ENCODE data around the gene APOBEC2. TPM values are rescaled to one million over a fixed set of nuclear protein-coding genes. Genes with fewer than 3 reads are reported as not detected.

APOBEC2 gene
- total RNA-seq, 1 donor from 2014 or later = not detected

GRCh38 chr6:41058783-41059181 lies 5.8 kb downstream of the APOBEC2 start:
- DNase-seq (ENCODE audit: low spot score) = no peak

GRCh38 chr6:41059556-41059955 lies 6.6 kb downstream of the APOBEC2 start:
- DNase-seq (ENCODE audit: low spot score) = no peak

DNA sequence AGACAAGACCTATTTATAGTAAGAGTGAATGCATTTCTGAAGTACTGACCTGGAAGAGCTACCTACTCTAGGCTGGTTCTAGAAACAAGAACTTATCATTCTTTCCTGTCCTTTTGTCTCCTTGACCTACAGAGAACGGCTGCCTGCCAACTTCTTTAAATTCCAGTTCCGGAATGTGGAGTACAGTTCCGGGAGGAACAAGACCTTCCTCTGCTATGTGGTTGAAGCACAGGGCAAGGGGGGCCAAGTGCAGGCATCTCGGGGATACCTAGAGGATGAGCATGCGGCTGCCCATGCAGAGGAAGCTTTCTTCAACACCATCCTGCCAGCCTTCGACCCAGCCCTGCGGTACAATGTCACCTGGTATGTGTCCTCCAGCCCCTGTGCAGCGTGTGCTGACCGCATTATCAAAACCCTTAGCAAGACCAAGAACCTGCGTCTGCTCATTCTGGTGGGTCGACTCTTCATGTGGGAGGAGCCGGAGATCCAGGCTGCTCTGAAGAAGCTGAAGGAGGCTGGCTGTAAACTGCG lies 8.3 kb downstream of the APOBEC2 start:
- DNase-seq (ENCODE audit: low spot score) = no peak

- no peak for DNase-seq (ENCODE audit: low spot score)
Measured at GRCh38 chr6:41062056-41062455, 9.1 kb downstream of the APOBEC2 start.

- DNase-seq (ENCODE audit: low spot score) = no peak
Measured at GRCh38 chr6:41063884-41064285, 10.9 kb downstream of the APOBEC2 start.

DNA sequence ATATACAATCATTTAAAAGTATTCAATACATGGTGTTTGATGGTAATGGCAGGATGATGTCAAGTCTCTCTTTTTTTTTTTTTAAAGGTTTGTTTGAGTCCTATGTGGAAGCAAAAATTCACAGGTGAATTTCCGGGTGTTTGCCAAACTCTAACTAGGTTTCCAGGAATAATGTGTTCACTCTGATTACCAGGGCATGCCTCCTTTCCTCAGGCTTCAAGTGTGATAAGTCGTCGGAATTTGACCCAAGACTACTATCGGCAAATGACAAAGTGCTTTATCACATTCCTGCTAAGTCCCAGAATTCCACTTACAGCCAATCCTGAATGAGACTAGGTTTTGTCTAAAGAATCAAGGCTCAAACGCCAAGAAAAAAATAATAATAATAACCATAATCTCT lies 11.8 kb downstream of the APOBEC2 start:
- DNase-seq (ENCODE audit: low spot score) = peak; percentile 37

GRCh38 chr6:41065550-41066026 lies 12.6 kb downstream of the APOBEC2 start:
- no peak for DNase-seq (ENCODE audit: low spot score)

DNA sequence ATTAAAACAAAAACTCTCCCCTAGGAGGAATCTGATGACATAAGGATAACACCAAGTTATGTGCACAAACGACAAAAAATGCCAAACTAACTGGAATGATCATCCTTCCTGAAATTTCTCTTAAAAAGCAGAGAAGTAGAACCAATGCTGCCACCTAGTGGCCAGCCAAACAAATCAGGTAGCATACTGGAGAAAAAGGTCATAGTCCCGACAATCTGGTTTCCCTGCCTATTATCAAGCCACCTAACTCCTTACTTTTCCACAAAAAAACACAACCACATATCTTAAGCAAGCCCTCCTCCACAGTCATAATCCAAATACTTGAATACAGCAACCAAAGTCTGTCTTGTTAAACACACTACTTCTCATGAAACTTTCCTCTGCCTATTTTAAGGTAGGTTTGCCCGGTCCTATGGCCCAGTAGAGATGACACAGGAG lies 13.9 kb downstream of the APOBEC2 start:
- DNase-seq (ENCODE audit: low spot score) = peak; percentile 82

DNA sequence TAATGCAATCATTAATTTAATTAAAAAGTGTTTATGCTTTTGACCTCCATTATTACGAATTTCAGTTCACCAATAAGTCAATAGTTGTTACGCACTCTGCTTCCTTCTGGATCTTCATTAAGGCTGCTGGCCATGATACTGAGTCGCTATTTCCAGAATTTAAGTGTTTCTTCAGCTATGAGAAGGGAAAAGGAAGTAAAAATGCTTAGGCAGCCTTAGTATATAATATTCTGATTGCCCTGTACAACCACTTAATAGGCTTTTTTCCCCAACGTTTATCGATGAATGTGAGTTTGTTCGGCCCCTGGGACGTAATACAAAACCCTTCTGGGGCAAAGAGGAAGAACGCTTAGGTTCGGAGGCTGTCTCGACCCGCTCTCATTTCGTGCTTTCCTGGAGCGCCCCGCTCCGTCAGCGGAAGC lies 18.5 kb downstream of the APOBEC2 start:
- no peak for DNase-seq (ENCODE audit: low spot score)

DNA sequence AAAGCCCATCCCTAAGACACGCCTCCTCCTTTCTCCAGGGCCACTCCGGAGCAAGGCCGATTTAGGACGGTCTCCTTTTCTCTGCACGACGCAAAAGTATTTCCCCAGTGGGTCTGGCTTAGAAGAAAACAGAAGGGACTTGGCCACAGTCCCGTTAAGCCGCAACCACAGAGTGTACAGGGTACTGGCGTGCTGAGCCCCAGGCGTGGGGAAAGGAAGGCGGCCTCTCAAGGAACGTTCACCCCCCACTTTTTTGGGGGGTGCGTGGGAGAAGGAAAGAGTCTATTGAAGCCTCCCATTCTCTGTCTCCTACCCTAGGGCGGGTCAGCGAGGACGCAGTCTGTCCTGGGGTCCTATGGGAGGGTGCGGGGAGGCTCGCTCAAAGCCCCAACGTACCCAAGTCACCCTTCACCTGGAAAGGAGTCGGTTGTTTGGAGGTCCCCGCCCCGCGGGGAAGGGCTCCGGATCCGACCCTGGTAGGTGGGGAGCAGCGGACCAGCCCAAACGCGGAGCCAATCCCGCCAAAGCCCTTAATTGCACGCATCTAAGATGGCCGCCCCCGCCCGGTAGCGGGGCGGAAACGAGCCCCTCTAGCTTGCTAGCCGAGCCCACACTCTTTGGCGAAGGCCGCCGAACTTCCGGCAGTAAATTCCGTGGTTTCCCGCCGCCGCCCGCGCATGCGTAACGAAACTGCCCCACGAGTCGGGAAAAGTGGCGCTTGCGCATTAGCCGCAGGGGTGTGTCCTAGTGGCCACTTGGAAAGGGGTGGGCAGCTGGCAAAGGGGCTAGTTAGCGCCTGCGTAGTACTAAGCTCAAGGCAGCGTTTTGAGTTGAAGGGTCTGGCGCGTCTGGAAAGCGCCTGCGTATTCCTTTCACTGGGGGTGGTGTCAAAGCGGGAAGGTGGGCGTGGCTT lies 19.2 kb downstream of the APOBEC2 start, which contains the start of gene OARD1:
OARD1 (minus strand) TSS at position 434 of the 913 bp plus-strand sequence. CDS start 722 bp downstream, outside the sequence.
- peak; percentile 100 for DNase-seq (ENCODE audit: low spot score)

GRCh38 chr6:41072836-41073202 lies 19.8 kb downstream of the APOBEC2 start, which contains the start of gene NFYA:
Gene NFYA (plus strand): TSS chr6:41072974. CDS start chr6:41079090, 6,116 bp downstream.
- DNase-seq (ENCODE audit: low spot score) = no peak

DNA sequence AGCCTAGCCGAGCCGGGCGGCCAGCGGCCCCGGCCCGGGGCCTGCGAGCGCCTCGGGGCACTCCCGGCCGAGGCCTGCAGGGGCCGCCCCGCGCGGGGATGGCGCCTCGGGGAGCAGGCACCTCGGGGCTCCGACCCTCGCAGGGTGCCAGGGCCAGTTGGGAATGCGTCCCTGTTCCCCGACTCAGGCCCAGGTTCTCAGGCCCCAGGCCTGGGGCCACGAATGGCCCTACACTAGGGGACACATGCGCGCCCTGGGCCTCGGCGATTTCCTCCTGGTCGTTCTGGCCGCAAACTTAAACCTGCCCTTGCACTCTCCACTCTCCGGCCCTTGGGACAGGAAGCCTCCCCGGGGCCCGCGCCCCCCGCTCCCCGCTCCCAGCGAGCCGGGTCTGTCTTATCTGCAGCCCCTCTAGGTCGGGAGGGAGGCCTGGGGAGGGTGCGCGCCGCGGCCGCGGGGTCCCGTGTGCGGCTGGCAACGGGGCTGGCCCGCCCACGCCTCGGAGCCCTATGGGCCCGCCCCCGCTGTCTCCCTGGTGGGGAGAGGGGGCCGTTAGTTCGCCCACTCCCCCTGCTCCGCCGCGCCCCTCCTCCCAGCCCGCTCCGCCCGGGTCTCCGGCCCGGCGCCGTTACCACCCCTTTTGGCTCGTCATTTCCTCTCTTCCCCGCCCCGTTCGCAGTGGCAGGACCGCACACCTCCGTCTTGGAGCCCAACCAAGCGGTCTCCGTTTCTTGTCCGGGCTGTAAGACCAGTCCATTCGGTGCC lies 20.4 kb downstream of the APOBEC2 start:
- peak; percentile 84 for DNase-seq (ENCODE audit: low spot score)

- DNase-seq (ENCODE audit: low spot score) = no peak
Measured at GRCh38 chr6:41073968-41074691, 21.1 kb downstream of the APOBEC2 start.

DNA sequence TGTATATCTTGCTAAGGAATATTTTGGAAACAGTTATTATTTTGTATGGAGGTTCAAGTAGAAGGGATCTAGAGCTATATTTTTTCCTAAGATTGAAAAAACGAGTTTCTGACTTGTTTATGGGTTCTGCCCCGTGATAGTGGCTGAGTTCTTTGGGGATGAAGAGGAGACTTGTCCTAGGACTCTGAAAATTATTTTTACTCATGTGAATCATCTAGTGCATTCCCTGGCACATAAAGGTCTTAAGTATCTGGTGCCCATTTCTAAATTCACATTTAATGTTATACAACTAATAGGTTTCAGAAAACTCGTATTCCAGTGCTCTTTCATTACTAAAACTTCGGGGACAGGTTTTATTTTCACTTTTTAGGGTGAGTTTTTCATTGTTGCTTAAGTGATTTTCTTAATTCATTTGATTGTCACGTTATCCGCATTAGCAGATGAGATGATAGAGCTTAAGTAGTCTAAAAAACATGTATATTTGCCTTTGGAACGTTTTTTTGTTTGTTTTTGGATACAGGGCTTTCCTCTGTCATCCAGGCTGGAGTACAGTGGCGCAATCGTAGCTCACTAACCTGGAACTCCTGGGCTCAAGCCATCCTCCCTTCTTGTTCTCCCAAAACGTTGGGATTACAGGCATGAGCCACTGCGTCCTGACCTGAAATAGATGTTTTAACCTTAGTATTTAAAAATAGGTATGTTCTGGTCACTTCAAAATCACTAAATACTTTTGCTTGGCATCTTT lies 21.9 kb downstream of the APOBEC2 start:
- DNase-seq (ENCODE audit: low spot score) = no peak

DNA sequence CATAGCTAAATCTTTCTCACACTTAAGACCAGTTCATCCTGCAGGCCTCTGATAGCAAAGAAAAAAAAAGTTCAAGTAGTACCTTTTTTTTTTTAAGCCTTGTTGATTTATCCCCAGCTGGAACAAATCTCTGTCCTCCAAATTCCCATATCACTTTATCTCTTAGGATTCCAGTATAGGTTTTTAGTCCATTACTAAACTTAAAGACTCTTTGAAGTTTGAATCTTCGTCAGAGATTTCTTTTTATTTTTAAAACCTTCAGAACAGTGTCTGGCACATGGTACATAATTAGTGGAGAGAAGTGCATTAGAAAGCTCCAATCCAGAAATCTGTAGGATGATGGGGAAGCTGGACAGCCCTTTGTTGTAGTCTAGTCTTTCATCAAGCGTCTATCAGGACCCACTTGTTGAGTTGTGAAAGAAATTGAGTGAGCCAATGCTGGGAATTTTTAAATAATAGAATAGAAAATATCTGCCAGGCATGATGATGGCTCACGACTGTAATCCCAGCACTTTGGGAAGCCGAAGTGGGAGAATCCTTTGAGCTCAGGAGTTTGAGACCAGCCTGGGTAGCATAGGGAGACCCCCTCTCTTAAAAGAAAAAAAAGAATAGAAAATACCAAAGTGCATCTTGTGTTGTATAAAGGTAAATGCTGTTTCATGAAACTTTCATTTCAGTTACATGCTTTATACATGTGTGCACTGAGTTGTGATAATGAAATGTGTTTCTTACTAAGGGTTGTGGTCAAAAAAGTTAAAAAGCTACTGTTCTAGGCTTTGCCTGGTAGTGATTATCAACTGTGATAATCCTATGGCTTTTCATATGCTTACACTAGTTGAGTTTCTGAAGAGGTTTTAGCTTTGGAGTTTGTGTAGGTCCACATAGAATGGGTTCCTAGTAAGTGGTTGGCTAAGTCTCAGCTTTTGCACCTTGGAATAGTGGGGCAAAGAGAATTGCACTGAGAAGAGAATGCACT lies 22.9 kb downstream of the APOBEC2 start:
- DNase-seq (ENCODE audit: low spot score) = no peak

GRCh38 chr6:41077536-41077935 lies 24.5 kb downstream of the APOBEC2 start:
- DNase-seq (ENCODE audit: low spot score) = no peak

GRCh38 chr6:41078101-41078500 lies 25.1 kb downstream of the APOBEC2 start:
- DNase-seq (ENCODE audit: low spot score) = no peak

GRCh38 chr6:41079080-41079479 lies 26.1 kb downstream of the APOBEC2 start:
- DNase-seq (ENCODE audit: low spot score) = no peak

GRCh38 chr6:41080621-41081020 lies 27.6 kb downstream of the APOBEC2 start:
- no peak for DNase-seq (ENCODE audit: low spot score)

All from mucosa of gallbladder (tissue), 1 donor.